IMR-90 (cell line): ENCODE measurements around the gene EML1. TPM values are rescaled to one million over a fixed set of nuclear protein-coding genes. Genes with fewer than 3 reads are reported as not detected.

Experiments
- ATAC-seq: fragments of 200-7000 bp; cut with Tn5 transposase; 2 replicates; pipeline ENCODE4 v1.9.1; 2020; ENCODE audit warnings: low read depth, mild to moderate bottlenecking, moderate library complexity
- BruUV-seq: library from RNA; stranded (reverse); fragments of 400-500 nt; replicated peaks from 2 replicates; lab custom pipeline; 2021; lab: Mats Ljungman, UMichigan
- CTCF ChIA-PET: fragments of 300-600 bp; formaldehyde crosslinking; extraction: SDS; loops from one replicate; lab custom pipeline; 2021; ENCODE audit warnings: antibody characterized with exemption; lab: Yijun Ruan, JAX
- POLR2A ChIA-PET: fragments of 300-600 bp; sonication (Branson Sonifier 250); formaldehyde crosslinking; loops from one replicate; lab custom pipeline; 2022; ENCODE audit warnings: antibody characterized with exemption; ENCODE audit not compliant: unreplicated experiment; lab: Charles Lee
- DNase-seq: peaks from one replicate; pipeline ENCODE4 v3.0.0; 2013
- H2AFZ ChIP-seq: replicated peaks from 2 replicates; pipeline ENCODE3; 2013; ENCODE audit warnings: low read length, mild to moderate bottlenecking; ENCODE audit not compliant: poor library complexity
- H2AK5ac ChIP-seq: 2 replicates; pipeline ENCODE4 v1.6.1; 2013; ENCODE audit warnings: low read depth, low read length, inconsistent platforms
- H2AK9ac ChIP-seq: replicated peaks from 2 replicates; pipeline ENCODE3; 2013; ENCODE audit warnings: mild to moderate bottlenecking, low read depth, low read length, moderate library complexity; ENCODE audit not compliant: poor library complexity
- H2BK120ac ChIP-seq: 2 replicates; pipeline ENCODE4 v1.6.1; 2013; ENCODE audit warnings: low read depth, low read length, inconsistent platforms
- H2BK15ac ChIP-seq: 3 replicates; pipeline ENCODE4 v1.6.1; 2013; ENCODE audit warnings: low read depth, low read length, inconsistent platforms
- H2BK20ac ChIP-seq: 2 replicates; pipeline ENCODE4 v1.6.1; 2013; ENCODE audit warnings: low read depth, mild to moderate bottlenecking, inconsistent platforms, low read length, moderate library complexity
- H2BK5ac ChIP-seq: 2 replicates; pipeline ENCODE4 v1.6.1; 2013; ENCODE audit warnings: mild to moderate bottlenecking, low read depth, low read length, inconsistent platforms; ENCODE audit not compliant: poor library complexity, severe bottlenecking
- H3K14ac ChIP-seq: replicated peaks from 2 replicates; pipeline ENCODE4 v1.6.1; 2013; ENCODE audit warnings: low read depth, low read length, inconsistent platforms
- H3K18ac ChIP-seq: 2 replicates; pipeline ENCODE4 v1.6.1; 2013; ENCODE audit warnings: low read depth, low read length, control low read depth
- H3K23ac ChIP-seq: 2 replicates; pipeline ENCODE4 v1.6.1; 2013; ENCODE audit warnings: low read depth, low read length, inconsistent platforms
- H3K27ac ChIP-seq: 2 replicates; pipeline ENCODE4 v1.5.1; 2013; ENCODE audit warnings: mild to moderate bottlenecking, control low read depth, low read length; ENCODE audit not compliant: insufficient read depth
- H3K27me3 ChIP-seq: 2 replicates; pipeline ENCODE4 v1.6.1; 2013; ENCODE audit warnings: low read length; ENCODE audit not compliant: control insufficient read depth, insufficient read depth
- H3K36me3 ChIP-seq: 2 replicates; pipeline ENCODE4 v1.6.1; 2013; ENCODE audit warnings: low read length, mixed read lengths; ENCODE audit not compliant: control insufficient read depth, insufficient read depth
- H3K4ac ChIP-seq: 2 replicates; pipeline ENCODE4 v1.6.1; 2013; ENCODE audit warnings: low read depth, low read length, inconsistent platforms
- H3K4me1 ChIP-seq: 2 replicates; pipeline ENCODE4 v1.6.1; 2013; ENCODE audit warnings: low read length, mixed read lengths; ENCODE audit not compliant: control insufficient read depth, insufficient read depth
- H3K4me2 ChIP-seq: 2 replicates; pipeline ENCODE4 v1.6.1; 2013; ENCODE audit warnings: low read depth, mild to moderate bottlenecking, control low read depth, low read length, moderate library complexity
- H3K4me3 ChIP-seq: 2 replicates; pipeline ENCODE4 v1.5.1; 2013; ENCODE audit warnings: low read depth, mild to moderate bottlenecking, control low read depth, low read length, moderate library complexity; ENCODE audit not compliant: insufficient read depth
- H3K56ac ChIP-seq: 2 replicates; pipeline ENCODE4 v1.6.1; 2013; ENCODE audit warnings: low read length, inconsistent platforms; ENCODE audit not compliant: insufficient read depth; ENCODE audit errors: extremely low read depth
- H3K79me1 ChIP-seq, 2 experiments: 2 replicates each; pipeline ENCODE4 v1.6.1; 2013; ENCODE audit warnings: low read length in 2 of 2, inconsistent platforms in 1 of 2, low read depth in 1 of 2
- H3K9ac ChIP-seq: 2 replicates; pipeline ENCODE4 v1.6.1; 2013; ENCODE audit warnings: low read depth, low read length, control low read depth
- H3K9me1 ChIP-seq: 2 replicates; pipeline ENCODE4 v1.6.1; 2013; ENCODE audit warnings: low read length, inconsistent platforms; ENCODE audit not compliant: insufficient read depth
- H3K9me3 ChIP-seq: 2 replicates; pipeline ENCODE4 v1.6.1; 2013; ENCODE audit warnings: low read length; ENCODE audit not compliant: control insufficient read depth, insufficient read depth
- H4K20me1 ChIP-seq: 2 replicates; pipeline ENCODE4 v1.6.1; 2013; ENCODE audit warnings: low read length, inconsistent platforms; ENCODE audit not compliant: insufficient read depth
- H4K5ac ChIP-seq: 2 replicates; pipeline ENCODE4 v1.6.1; 2013; ENCODE audit warnings: mild to moderate bottlenecking, low read depth, low read length, control low read depth
- H4K8ac ChIP-seq, 2 experiments: 2 replicates each; pipeline ENCODE4 v1.6.1; 2013; ENCODE audit warnings: low read depth in 2 of 2, low read length in 2 of 2, control low read depth in 1 of 2, inconsistent platforms in 1 of 2
- H4K91ac ChIP-seq: 2 replicates; pipeline ENCODE4 v1.6.1; 2013; ENCODE audit warnings: low read depth, low read length, inconsistent platforms; ENCODE audit not compliant: insufficient read depth
- MAFK ChIP-seq: IDR thresholded peaks from 2 replicates; pipeline ENCODE4 v1.6.1; 2012; ENCODE audit warnings: low read depth, low read length, improper control_type of control experiment
- MXI1 ChIP-seq: IDR thresholded peaks from 2 replicates; pipeline ENCODE4 v1.6.1; 2012; ENCODE audit warnings: low read depth, mild to moderate bottlenecking, low read length, moderate library complexity, borderline replicate concordance
- RAD21 ChIP-seq: IDR thresholded peaks from 2 replicates; pipeline ENCODE4 v1.6.1; 2012; ENCODE audit warnings: low read length, improper control_type of control experiment
- SMC3 ChIP-seq: fragments of 150-350 bp; IDR thresholded peaks from 2 replicates; pipeline ENCODE4 v1.6.1; 2016; ENCODE audit warnings: low read depth, mild to moderate bottlenecking, antibody characterized with exemption, low read length, moderate library complexity
- WGBS, 2 experiments: methylation state at CpG; one replicate each; pipeline versions ENCODE4 v1.1.5 to v1.1.7; 2013; ENCODE audit warnings: missing lambda C conversion rate in 2 of 2; ENCODE audit not compliant: insufficient read length in 1 of 2; ENCODE audit errors: extremely low coverage in 2 of 2; 5-methylcytosine and 5-hydroxymethylcytosine counted together
- dilution Hi-C: fragments of 300-500 bp; cut with HindIII; formaldehyde crosslinking; loops from one replicate; pipeline ENCODE4 v1.14.3; 2018; ENCODE audit warnings: low sequenced_read_pairs; ENCODE audit not compliant: unreplicated experiment
- in situ Hi-C: fragments of 300-500 bp; cut with MboI; formaldehyde crosslinking; loops from 3 replicates; pipeline ENCODE4 v1.14.3; 2019; ENCODE audit warnings: low sequenced_read_pairs, inconsistent platforms, mixed read lengths
- intact Hi-C: fragments of 100-400 bp; cut with micrococcal nuclease; formaldehyde crosslinking; loops from 2 replicates; pipeline ENCODE4 v1.10.0; 2022
- polyA plus RNA-seq, 3 experiments: library from polyadenylated mRNA; depleted of rRNA; stranded (reverse); fragments of >200 nt; gene quantifications; 2 replicates each; pipeline ENCODE4 v1.2.3, GENCODE V29; 2012; ENCODE audit warnings: low replicate concordance in 1 of 3
- total RNA-seq: library from RNA; depleted of rRNA; stranded (reverse); fragments of >200 nt; gene quantifications from 2 replicates; pipeline ENCODE4 v1.2.3, GENCODE V29; 2012
- TF ChIP-seq, protein P1 (sequence below): conservative IDR thresholded peaks from 2 replicates; pipeline ENCODE4 v1.5.1; 2012; ENCODE audit warnings: mild to moderate bottlenecking, low read depth, low read length, improper control_type of control experiment

Gene EML1
- total and polyA plus RNA-seq, 2 of the 4 experiments (the other 2 are of a cell fraction), result 14.0 to 42.3 TPM

GRCh38 chr14:99860219-99860618 lies 67.0 kb downstream of the EML1 start:
- peaks cover 6% of the 10 kb centered on the region for H3K4me1 ChIP-seq
- H2BK120ac ChIP-seq, result no peak overlapping the region
- H3K27me3 ChIP-seq, result no peaks in the 10 kb centered on the region
- CTCF ChIA-PET, result no interaction called here
- H2AFZ ChIP-seq, result no peak overlapping the region
- DNase-seq, result no peak
- peaks cover 15% of the 10 kb centered on the region for H3K9me1 ChIP-seq
- no peak overlapping the region for H4K8ac ChIP-seq
- no peak overlapping the region for H4K91ac ChIP-seq
- peaks cover 3% of the 10 kb centered on the region for H3K36me3 ChIP-seq
- no peak overlapping the region for H3K4me3 ChIP-seq
- no peak overlapping the region for H3K18ac ChIP-seq
- H3K9ac ChIP-seq, result no peak overlapping the region
- TF ChIP-seq, protein P1, sequence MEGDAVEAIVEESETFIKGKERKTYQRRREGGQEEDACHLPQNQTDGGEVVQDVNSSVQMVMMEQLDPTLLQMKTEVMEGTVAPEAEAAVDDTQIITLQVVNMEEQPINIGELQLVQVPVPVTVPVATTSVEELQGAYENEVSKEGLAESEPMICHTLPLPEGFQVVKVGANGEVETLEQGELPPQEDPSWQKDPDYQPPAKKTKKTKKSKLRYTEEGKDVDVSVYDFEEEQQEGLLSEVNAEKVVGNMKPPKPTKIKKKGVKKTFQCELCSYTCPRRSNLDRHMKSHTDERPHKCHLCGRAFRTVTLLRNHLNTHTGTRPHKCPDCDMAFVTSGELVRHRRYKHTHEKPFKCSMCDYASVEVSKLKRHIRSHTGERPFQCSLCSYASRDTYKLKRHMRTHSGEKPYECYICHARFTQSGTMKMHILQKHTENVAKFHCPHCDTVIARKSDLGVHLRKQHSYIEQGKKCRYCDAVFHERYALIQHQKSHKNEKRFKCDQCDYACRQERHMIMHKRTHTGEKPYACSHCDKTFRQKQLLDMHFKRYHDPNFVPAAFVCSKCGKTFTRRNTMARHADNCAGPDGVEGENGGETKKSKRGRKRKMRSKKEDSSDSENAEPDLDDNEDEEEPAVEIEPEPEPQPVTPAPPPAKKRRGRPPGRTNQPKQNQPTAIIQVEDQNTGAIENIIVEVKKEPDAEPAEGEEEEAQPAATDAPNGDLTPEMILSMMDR, result no peak
- TF ChIP-seq SMC3 (no peak), MAFK (no peak), MXI1 (no peak), RAD21 (no peak)
- no peak overlapping the region for H3K27ac ChIP-seq
- H3K79me1 ChIP-seq, result peaks cover 14 to 25% of the 10 kb centered on the region in 2 experiments
- 100% methylated on average over 1 of the region's 5 CpGs; no CpG with 5 or more reads in 1 of the 2 experiments for WGBS, 2 experiments
- in situ Hi-C loops (no loop called here), dilution Hi-C loops (no loop called here), intact Hi-C loops (no loop called here)
- no peak overlapping the region for H2BK15ac ChIP-seq
- H4K5ac ChIP-seq, result no peak overlapping the region
- no peak overlapping the region for H2BK20ac ChIP-seq
- ATAC-seq, result no peak
- H4K20me1 ChIP-seq, result peaks cover 4% of the 10 kb centered on the region
- H3K14ac ChIP-seq, result no peak overlapping the region
- H3K4ac ChIP-seq, result no peak overlapping the region
- no peak overlapping the region for H2AK9ac ChIP-seq
- POLR2A ChIA-PET, result no interaction called here
- H3K9me3 ChIP-seq, result no peaks in the 10 kb centered on the region
- H3K4me2 ChIP-seq, result no peak overlapping the region
- H2BK5ac ChIP-seq, result no peak overlapping the region
- no TSS peak for BruUV-seq
- no peak overlapping the region for H3K56ac ChIP-seq
- H2AK5ac ChIP-seq, result no peak overlapping the region
- H3K23ac ChIP-seq, result no peak overlapping the region
